GM19099 (cell line): ENCODE results near the gene RTKN2.

Experiments
- POLR2A ChIP-seq: IDR thresholded peaks from 3 replicates; pipeline ENCODE4 v1.6.1; 2011; ENCODE audit warnings: low read depth; ENCODE audit not compliant: insufficient read length; ENCODE audit errors: extremely low read depth

Gene RTKN2

GRCh38 chr10:62136931-62137330 is 131.7 kb downstream of the RTKN2 start:
- no peak for TF ChIP-seq POLR2A

GRCh38 chr10:62133618-62134017 is 135.0 kb downstream of the RTKN2 start:
- TF ChIP-seq POLR2A, result no peak
